ENCODE data around the gene MAGEB16. TPM values are rescaled to one million over a fixed set of nuclear protein-coding genes. Genes with fewer than 3 reads are reported as not detected.

Gene MAGEB16
- total RNA-seq, result not detected

GRCh38 chrX:35798042-35798441, at the start of gene MAGEB16:
TSS of gene MAGEB16 (plus strand) at chrX:35798342. CDS start at chrX:35802197, 3,855 bp downstream.
- Mint-ChIP-seq H3K4me1 (ENCODE audit: low read depth) (no peaks in the 10 kb centered on the region), H3K36me3 (ENCODE audit: low read depth) (no peaks in the 10 kb centered on the region), H3K4me3 (no peak within 1 kb of the TSS), H3K27ac (no peak within 1 kb of the TSS), H3K27me3 (ENCODE audit: low read depth) (no peaks in the 10 kb centered on the region), H3K9me3 (no peaks in the 10 kb centered on the region)
- CTCF ChIA-PET, result no interaction called here
- intact Hi-C loops (cut with micrococcal nuclease), result no loop called here
- no peak for DNase-seq

DNA sequence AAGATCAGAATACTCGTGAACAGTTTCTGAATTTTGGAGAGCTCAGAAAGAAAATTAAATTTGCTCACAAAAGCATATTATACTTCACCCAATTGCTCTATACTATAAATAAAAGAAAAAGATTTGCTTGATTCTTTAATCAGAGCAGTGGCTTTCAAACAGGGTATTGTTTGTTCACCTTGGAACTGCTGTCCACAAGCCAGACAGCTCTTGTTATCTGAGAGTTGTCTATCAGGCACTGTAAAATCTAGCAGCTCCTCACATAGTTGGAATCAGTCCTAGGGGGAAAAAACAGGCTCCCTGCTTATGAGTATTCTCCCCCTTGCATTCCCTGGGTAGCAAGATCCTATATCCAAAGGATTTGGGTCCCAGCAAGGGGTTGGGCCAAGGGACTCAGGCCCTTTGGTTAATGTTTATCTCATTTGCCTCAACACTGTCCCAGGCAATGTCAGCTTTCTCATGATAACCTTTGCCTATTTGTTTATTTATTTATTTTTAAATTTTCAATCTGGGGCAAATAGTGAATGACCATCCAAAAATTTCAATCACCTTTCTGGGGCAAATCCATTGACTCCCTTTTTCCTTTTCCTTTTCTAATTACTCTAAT, 24.1 kb upstream of the MAGEB16 start:
- intact Hi-C loops (cut with micrococcal nuclease), result no loop called here
- H3K27me3 Mint-ChIP-seq (ENCODE audit: low read depth), result no peaks in the 10 kb centered on the region
- no peak for DNase-seq
- H3K4me1 Mint-ChIP-seq (ENCODE audit: low read depth), result no peaks in the 10 kb centered on the region
- H3K4me3 Mint-ChIP-seq, result no peak overlapping the region
- CTCF ChIA-PET, result no interaction called here
- no peaks in the 10 kb centered on the region for H3K36me3 Mint-ChIP-seq (ENCODE audit: low read depth)
- no peak overlapping the region for H3K27ac Mint-ChIP-seq
- no peaks in the 10 kb centered on the region for H3K9me3 Mint-ChIP-seq

DNA sequence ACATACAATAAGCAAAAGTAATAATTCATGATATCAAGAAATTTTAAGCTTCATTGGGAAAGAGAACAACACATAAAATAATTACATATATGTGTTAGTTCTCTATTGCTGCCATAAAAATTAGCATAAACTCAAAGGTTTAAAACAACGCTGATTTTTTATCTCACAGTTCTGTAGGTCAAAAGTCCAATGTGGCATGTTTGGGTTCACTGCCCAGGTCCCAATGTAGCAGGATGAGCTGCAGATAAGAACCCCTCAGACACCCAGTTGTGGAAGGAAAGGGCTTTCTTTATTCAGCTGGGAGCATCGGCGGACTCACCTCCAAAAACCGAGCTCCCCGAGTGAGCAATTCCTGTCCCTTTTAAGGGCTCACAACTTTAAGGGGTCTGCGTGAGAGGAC, 13.1 kb upstream of the MAGEB16 start:
- no peaks in the 10 kb centered on the region for H3K36me3 Mint-ChIP-seq (ENCODE audit: low read depth)
- H3K27ac Mint-ChIP-seq, result no peak overlapping the region
- CTCF ChIA-PET, result no interaction called here
- no peaks in the 10 kb centered on the region for H3K4me1 Mint-ChIP-seq (ENCODE audit: low read depth)
- no peaks in the 10 kb centered on the region for H3K27me3 Mint-ChIP-seq (ENCODE audit: low read depth)
- no peak for DNase-seq
- H3K4me3 Mint-ChIP-seq, result no peak overlapping the region
- intact Hi-C loops (cut with micrococcal nuclease), result no loop called here
- no peaks in the 10 kb centered on the region for H3K9me3 Mint-ChIP-seq

DNA sequence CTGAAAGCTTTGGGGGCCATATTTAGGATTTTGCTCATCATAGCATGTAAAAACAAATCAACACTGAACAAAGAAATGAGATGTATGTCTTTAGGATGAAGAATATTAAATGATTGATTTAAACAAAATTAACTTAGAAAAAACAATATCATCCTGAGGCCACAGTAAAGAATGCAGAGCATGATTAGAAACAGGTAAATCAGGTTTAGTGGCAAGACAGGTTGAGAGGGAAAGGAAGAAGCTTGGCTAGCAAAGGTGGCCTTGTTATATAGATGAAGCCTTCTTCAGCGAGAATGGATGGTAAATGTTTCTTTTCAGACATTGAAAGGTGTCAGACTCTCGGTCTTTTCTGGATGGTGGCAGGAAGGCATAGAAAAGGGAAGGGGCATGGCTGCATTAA, 11.9 kb upstream of the MAGEB16 start:
- no peaks in the 10 kb centered on the region for H3K36me3 Mint-ChIP-seq (ENCODE audit: low read depth)
- H3K4me1 Mint-ChIP-seq (ENCODE audit: low read depth), result no peaks in the 10 kb centered on the region
- no peak overlapping the region for H3K4me3 Mint-ChIP-seq
- no peaks in the 10 kb centered on the region for H3K27me3 Mint-ChIP-seq (ENCODE audit: low read depth)
- H3K27ac Mint-ChIP-seq, result no peak overlapping the region
- H3K9me3 Mint-ChIP-seq, result no peaks in the 10 kb centered on the region
- intact Hi-C loops (cut with micrococcal nuclease), result no loop called here
- DNase-seq, result no peak
- CTCF ChIA-PET, result no interaction called here

GRCh38 chrX:35787867-35788266, 10.3 kb upstream of the MAGEB16 start:
- H3K9me3 Mint-ChIP-seq, result no peaks in the 10 kb centered on the region
- DNase-seq, result no peak
- H3K27me3 Mint-ChIP-seq (ENCODE audit: low read depth), result no peaks in the 10 kb centered on the region
- H3K4me1 Mint-ChIP-seq (ENCODE audit: low read depth), result no peaks in the 10 kb centered on the region
- intact Hi-C loops (cut with micrococcal nuclease), result no loop called here
- no peak overlapping the region for H3K27ac Mint-ChIP-seq
- H3K4me3 Mint-ChIP-seq, result no peak overlapping the region
- CTCF ChIA-PET, result no interaction called here
- no peaks in the 10 kb centered on the region for H3K36me3 Mint-ChIP-seq (ENCODE audit: low read depth)

- Mint-ChIP-seq H3K9me3 (no peaks in the 10 kb centered on the region), H3K36me3 (ENCODE audit: low read depth) (no peaks in the 10 kb centered on the region), H3K27me3 (ENCODE audit: low read depth) (no peaks in the 10 kb centered on the region), H3K4me3 (no peak overlapping the region), H3K27ac (no peak overlapping the region), H3K4me1 (ENCODE audit: low read depth) (no peaks in the 10 kb centered on the region)
- CTCF ChIA-PET, result no interaction called here
- intact Hi-C loops (cut with micrococcal nuclease), result no loop called here
- no peak for DNase-seq
Observed at GRCh38 chrX:35800474-35800873, 2.3 kb downstream of the MAGEB16 start.

GRCh38 chrX:35809781-35810180, 11.6 kb downstream of the MAGEB16 start:
- H3K27me3 Mint-ChIP-seq (ENCODE audit: low read depth), result no peaks in the 10 kb centered on the region
- peaks cover 2% of the 10 kb centered on the region for H3K9me3 Mint-ChIP-seq
- intact Hi-C loops (cut with micrococcal nuclease), result no loop called here
- CTCF ChIA-PET, result no interaction called here
- DNase-seq, result no peak
- H3K4me1 Mint-ChIP-seq (ENCODE audit: low read depth), result no peaks in the 10 kb centered on the region
- no peak overlapping the region for H3K27ac Mint-ChIP-seq
- no peak overlapping the region for H3K4me3 Mint-ChIP-seq
- no peaks in the 10 kb centered on the region for H3K36me3 Mint-ChIP-seq (ENCODE audit: low read depth)

GRCh38 chrX:35819241-35819640, 21.1 kb downstream of the MAGEB16 start:
- no peaks in the 10 kb centered on the region for H3K36me3 Mint-ChIP-seq (ENCODE audit: low read depth)
- DNase-seq, result no peak
- no peak overlapping the region for H3K4me3 Mint-ChIP-seq
- H3K27ac Mint-ChIP-seq, result no peak overlapping the region
- CTCF ChIA-PET, result no interaction called here
- H3K9me3 Mint-ChIP-seq, result no peaks in the 10 kb centered on the region
- H3K4me1 Mint-ChIP-seq (ENCODE audit: low read depth), result no peaks in the 10 kb centered on the region
- no peaks in the 10 kb centered on the region for H3K27me3 Mint-ChIP-seq (ENCODE audit: low read depth)
- intact Hi-C loops (cut with micrococcal nuclease), result no loop called here

GRCh38 chrX:35826503-35826902, 28.4 kb downstream of the MAGEB16 start:
- H3K9me3 Mint-ChIP-seq, result no peaks in the 10 kb centered on the region
- intact Hi-C loops (cut with micrococcal nuclease), result no loop called here
- H3K4me1 Mint-ChIP-seq (ENCODE audit: low read depth), result no peaks in the 10 kb centered on the region
- H3K36me3 Mint-ChIP-seq (ENCODE audit: low read depth), result no peaks in the 10 kb centered on the region
- no peak overlapping the region for H3K4me3 Mint-ChIP-seq
- H3K27me3 Mint-ChIP-seq (ENCODE audit: low read depth), result no peaks in the 10 kb centered on the region
- CTCF ChIA-PET, result no interaction called here
- DNase-seq, result no peak
- H3K27ac Mint-ChIP-seq, result no peak overlapping the region

DNA sequence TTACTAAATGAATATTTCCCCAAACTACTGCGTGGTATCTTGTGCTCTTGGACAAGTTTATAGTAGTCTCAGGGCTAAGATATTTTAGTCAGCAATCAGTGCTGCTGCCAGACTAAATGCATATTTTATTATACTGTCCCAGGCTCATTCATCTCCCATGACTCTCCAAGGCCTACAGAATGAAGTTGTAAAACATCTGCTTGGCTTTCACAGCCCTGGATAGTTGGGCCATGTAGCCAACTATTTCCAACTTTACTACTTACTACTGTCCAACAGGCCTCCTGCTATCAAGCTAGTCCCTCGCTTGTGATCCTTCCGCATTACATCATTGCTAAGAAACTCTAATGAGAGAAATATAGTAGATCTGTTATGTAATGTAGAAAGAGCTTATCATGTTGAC, 31.4 kb downstream of the MAGEB16 start:
- DNase-seq, result no peak
- intact Hi-C loops (cut with micrococcal nuclease), result no loop called here
- H3K27ac Mint-ChIP-seq, result no peak overlapping the region
- H3K27me3 Mint-ChIP-seq (ENCODE audit: low read depth), result no peaks in the 10 kb centered on the region
- H3K9me3 Mint-ChIP-seq, result no peaks in the 10 kb centered on the region
- CTCF ChIA-PET, result no interaction called here
- no peak overlapping the region for H3K4me3 Mint-ChIP-seq
- no peaks in the 10 kb centered on the region for H3K4me1 Mint-ChIP-seq (ENCODE audit: low read depth)
- H3K36me3 Mint-ChIP-seq (ENCODE audit: low read depth), result no peaks in the 10 kb centered on the region

DNA sequence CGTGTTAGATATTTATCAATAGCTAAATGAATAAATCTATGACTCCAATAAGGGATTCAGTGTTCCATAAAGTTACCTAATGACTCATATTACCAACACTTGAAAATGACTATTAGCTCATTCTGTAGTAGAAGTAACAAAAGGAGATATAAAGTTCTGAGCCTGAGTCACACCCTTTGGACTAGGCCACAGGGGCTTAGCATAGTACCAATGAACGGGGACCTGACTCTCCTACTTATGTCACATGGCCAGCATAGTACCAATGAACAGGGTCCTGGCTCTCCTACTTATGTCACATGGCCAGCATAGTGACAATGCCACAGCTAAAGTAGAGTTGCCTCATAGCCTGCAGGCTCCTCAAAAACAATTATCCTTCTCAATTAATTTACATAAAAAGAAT, 43.7 kb downstream of the MAGEB16 start:
- Mint-ChIP-seq H3K9me3 (no peaks in the 10 kb centered on the region), H3K27ac (no peak overlapping the region), H3K4me1 (ENCODE audit: low read depth) (no peaks in the 10 kb centered on the region), H3K4me3 (no peak overlapping the region), H3K27me3 (ENCODE audit: low read depth) (no peaks in the 10 kb centered on the region), H3K36me3 (ENCODE audit: low read depth) (no peaks in the 10 kb centered on the region)
- CTCF ChIA-PET, result no interaction called here
- no peak for DNase-seq
- intact Hi-C loops (cut with micrococcal nuclease), result no loop called here

- no peak for DNase-seq
- H3K27ac Mint-ChIP-seq, result no peak overlapping the region
- H3K4me1 Mint-ChIP-seq (ENCODE audit: low read depth), result no peaks in the 10 kb centered on the region
- intact Hi-C loops (cut with micrococcal nuclease), result no loop called here
- H3K9me3 Mint-ChIP-seq, result no peaks in the 10 kb centered on the region
- no peaks in the 10 kb centered on the region for H3K27me3 Mint-ChIP-seq (ENCODE audit: low read depth)
- CTCF ChIA-PET, result interaction anchor here (0.6 kb wide), 1 partner anchor 563 kb away, joined by 3 read pairs; no protein-coding TSS in a partner anchor
- H3K4me3 Mint-ChIP-seq, result no peak overlapping the region
- H3K36me3 Mint-ChIP-seq (ENCODE audit: low read depth), result no peaks in the 10 kb centered on the region
Observed at GRCh38 chrX:35842674-35843073, 44.5 kb downstream of the MAGEB16 start.

- CTCF ChIA-PET, result no interaction called here
- no peak overlapping the region for H3K4me3 Mint-ChIP-seq
Observed at GRCh38 chrX:35847736-35848135, 49.6 kb downstream of the MAGEB16 start.

More at GRCh38 chrX:35847736-35848135, 49.6 kb downstream of the MAGEB16 start:
- H3K36me3 Mint-ChIP-seq (ENCODE audit: low read depth), result no peaks in the 10 kb centered on the region
- intact Hi-C loops (cut with micrococcal nuclease), result no loop called here
- H3K27me3 Mint-ChIP-seq (ENCODE audit: low read depth), result no peaks in the 10 kb centered on the region
- no peaks in the 10 kb centered on the region for H3K4me1 Mint-ChIP-seq (ENCODE audit: low read depth)
- DNase-seq, result no peak
- no peak overlapping the region for H3K27ac Mint-ChIP-seq
- H3K9me3 Mint-ChIP-seq, result no peaks in the 10 kb centered on the region

Measured in activated naive CD4-positive, alpha-beta T cell treated with anti-CD3 and anti-CD28 coated beads for 36 hours (primary cell).